Endometrium (tissue), 2 donors: Measurements from ENCODE around the gene PLD2.
"Not testable (repeated sequence)": the region's sequence is repeated elsewhere in the genome, so short reads cannot be mapped to it uniquely, and the experiment has no call there.

Source experiments
- FAIRE-seq: peaks from 2 replicates; lab custom pipeline; 2012; peaks lifted over from hg19 to GRCh38; lab: Jason Lieb, UNC
- donor health status: control.
- donor health status: control.

Gene PLD2

GRCh38 chr17:4857347-4857746 is 50.4 kb downstream of the PLD2 start:
- not testable (repeated sequence) for FAIRE-seq

- no peak for FAIRE-seq
Observed at GRCh38 chr17:4858068-4858881, 51.3 kb downstream of the PLD2 start.

- FAIRE-seq: no peak
Observed at GRCh38 chr17:4858882-4859260, 51.9 kb downstream of the PLD2 start.

GRCh38 chr17:4859816-4860625 is 53.1 kb downstream of the PLD2 start:
- FAIRE-seq: no peak

GRCh38 chr17:4860651-4861050 is 53.7 kb downstream of the PLD2 start:
- FAIRE-seq: no peak

GRCh38 chr17:4861052-4861451 is 54.1 kb downstream of the PLD2 start:
- no peak for FAIRE-seq

GRCh38 chr17:4862720-4863119 is 55.8 kb downstream of the PLD2 start:
- FAIRE-seq: no peak

- no peak for FAIRE-seq
Observed at GRCh38 chr17:4863321-4863720, 56.4 kb downstream of the PLD2 start.

- FAIRE-seq: not testable (repeated sequence)
Observed at GRCh38 chr17:4867535-4867934, 60.6 kb downstream of the PLD2 start.

- FAIRE-seq: not testable (repeated sequence)
Observed at GRCh38 chr17:4869058-4869998, 62.4 kb downstream of the PLD2 start.

- FAIRE-seq: no peak
Observed at GRCh38 chr17:4870855-4871254, 63.9 kb downstream of the PLD2 start.

GRCh38 chr17:4872786-4873185 is 65.8 kb downstream of the PLD2 start:
- no peak for FAIRE-seq
